ENCODE measurements around the gene NOS3.

NOS3 gene

GRCh38 chr7:150968056-150968733 lies 22.6 kb upstream of the NOS3 start:
- no peak for DNase-seq (ENCODE audit: low spot score)
- TF ChIP-seq, protein P1, sequence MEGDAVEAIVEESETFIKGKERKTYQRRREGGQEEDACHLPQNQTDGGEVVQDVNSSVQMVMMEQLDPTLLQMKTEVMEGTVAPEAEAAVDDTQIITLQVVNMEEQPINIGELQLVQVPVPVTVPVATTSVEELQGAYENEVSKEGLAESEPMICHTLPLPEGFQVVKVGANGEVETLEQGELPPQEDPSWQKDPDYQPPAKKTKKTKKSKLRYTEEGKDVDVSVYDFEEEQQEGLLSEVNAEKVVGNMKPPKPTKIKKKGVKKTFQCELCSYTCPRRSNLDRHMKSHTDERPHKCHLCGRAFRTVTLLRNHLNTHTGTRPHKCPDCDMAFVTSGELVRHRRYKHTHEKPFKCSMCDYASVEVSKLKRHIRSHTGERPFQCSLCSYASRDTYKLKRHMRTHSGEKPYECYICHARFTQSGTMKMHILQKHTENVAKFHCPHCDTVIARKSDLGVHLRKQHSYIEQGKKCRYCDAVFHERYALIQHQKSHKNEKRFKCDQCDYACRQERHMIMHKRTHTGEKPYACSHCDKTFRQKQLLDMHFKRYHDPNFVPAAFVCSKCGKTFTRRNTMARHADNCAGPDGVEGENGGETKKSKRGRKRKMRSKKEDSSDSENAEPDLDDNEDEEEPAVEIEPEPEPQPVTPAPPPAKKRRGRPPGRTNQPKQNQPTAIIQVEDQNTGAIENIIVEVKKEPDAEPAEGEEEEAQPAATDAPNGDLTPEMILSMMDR (IDR thresholded peaks at IDR 0.05; ENCODE audit: extremely low read depth, missing control alignments), result no peak

DNA sequence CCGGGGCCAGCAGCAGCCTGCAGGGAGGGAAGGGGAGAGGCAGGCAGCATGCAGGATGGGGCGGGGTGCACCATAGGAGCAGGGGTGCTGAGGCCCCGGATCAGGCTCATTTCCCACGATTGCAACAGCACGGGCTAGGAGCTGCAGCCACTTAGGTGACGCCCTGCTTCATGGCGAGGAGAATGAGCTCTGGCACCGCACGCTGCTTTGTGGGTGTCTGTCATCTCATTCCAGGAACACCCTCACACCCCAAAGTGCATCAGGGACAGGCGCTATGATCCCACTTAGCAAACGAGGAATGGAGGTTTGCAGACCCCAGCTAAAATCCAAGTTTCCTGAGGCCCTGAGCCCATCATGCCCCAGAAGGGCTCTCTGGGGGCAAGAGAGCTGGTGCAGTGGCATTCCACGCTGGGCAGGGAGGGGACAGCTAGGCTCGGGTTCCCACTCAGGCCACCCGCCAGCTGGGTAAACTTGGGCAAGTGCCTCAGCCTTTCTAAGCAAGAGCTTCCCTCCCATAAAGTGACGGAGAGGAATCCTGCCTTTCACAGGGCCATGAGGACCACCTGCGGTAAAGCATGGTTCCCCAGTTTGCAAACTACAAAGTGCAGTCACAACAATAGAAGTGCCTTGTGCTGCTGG lies 22.0 kb upstream of the NOS3 start:
- no peak for DNase-seq (ENCODE audit: low spot score)
- TF ChIP-seq, protein P1 (IDR thresholded peaks at IDR 0.05; ENCODE audit: extremely low read depth, missing control alignments), result no peak

GRCh38 chr7:150969475-150969874 lies 21.3 kb upstream of the NOS3 start:
- TF ChIP-seq, protein P1 (IDR thresholded peaks at IDR 0.05; ENCODE audit: extremely low read depth, missing control alignments), result no peak
- no peak for DNase-seq (ENCODE audit: low spot score)

DNA sequence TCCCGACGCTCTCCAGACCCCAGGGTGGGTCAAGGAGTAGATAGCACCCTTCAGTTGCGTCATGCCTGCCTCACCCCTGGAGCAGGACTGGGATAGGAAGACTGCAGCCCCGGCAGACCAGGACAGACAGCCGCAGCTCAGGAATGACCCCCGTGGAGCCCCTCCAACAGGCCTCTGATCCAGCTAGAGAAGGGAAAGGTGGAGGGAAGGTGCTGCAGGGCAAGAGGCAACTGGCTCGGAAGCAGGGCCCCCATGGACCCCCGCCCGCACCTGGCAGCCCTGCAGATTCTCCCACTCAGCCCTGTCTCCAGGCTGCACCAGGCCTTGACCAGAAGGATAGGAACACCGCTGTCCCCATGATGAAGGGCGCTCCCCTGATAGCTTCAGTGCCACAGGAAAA lies 20.4 kb upstream of the NOS3 start:
- TF ChIP-seq, protein P1 (IDR thresholded peaks at IDR 0.05; ENCODE audit: extremely low read depth, missing control alignments), result no peak
- no peak for DNase-seq (ENCODE audit: low spot score)

GRCh38 chr7:150971242-150972022 lies 19.4 kb upstream of the NOS3 start:
- no peak for DNase-seq (ENCODE audit: low spot score)
- TF ChIP-seq, protein P1 (IDR thresholded peaks at IDR 0.05; ENCODE audit: extremely low read depth, missing control alignments), result no peak

DNA sequence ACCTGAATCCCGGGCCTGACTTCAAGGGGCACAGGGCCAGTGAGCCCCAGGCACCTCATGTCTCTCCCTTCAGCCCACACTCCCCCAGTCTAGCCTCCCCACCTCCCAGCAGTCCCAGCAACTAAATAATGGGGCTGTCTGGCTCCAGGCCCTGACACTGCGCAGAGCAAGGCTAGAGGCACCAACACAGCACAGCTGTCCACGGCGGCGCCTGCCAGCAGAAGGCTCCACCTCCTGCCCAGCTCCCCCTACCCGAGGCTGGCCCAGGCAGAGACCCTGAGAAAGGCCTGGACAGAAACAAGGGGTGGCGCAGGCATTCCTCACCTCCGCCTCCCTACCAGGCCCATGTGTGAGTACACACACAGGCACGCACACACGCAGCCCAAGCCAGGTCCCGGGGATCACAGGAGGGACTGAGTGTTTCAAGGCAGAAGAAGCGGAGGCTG lies 18.8 kb upstream of the NOS3 start:
- no peak for DNase-seq (ENCODE audit: low spot score)
- TF ChIP-seq, protein P1 (IDR thresholded peaks at IDR 0.05; ENCODE audit: extremely low read depth, missing control alignments), result no peak

- TF ChIP-seq, protein P1 (IDR thresholded peaks at IDR 0.05; ENCODE audit: extremely low read depth, missing control alignments), result no peak
- DNase-seq (ENCODE audit: low spot score), result no peak
Observed at GRCh38 chr7:150972741-150973140, 18.1 kb upstream of the NOS3 start.

Measured in GM20000 (cell line).